GM12875 (cell line): ENCODE measurements around the gene ADGRL1.

ENCODE experiments used
- H3K4me3 ChIP-seq: one replicate; pipeline ENCODE4 v1.5.1; 2011; ENCODE audit warnings: low read depth, low read length, control low read depth
- CTCF ChIP-seq: IDR thresholded peaks from 2 replicates; pipeline ENCODE4 v1.5.1; 2011; ENCODE audit warnings: low read depth, mild to moderate bottlenecking, control low read depth, inconsistent platforms, low read length, moderate library complexity, borderline replicate concordance; ENCODE audit not compliant: insufficient read depth

The ADGRL1 gene

DNA sequence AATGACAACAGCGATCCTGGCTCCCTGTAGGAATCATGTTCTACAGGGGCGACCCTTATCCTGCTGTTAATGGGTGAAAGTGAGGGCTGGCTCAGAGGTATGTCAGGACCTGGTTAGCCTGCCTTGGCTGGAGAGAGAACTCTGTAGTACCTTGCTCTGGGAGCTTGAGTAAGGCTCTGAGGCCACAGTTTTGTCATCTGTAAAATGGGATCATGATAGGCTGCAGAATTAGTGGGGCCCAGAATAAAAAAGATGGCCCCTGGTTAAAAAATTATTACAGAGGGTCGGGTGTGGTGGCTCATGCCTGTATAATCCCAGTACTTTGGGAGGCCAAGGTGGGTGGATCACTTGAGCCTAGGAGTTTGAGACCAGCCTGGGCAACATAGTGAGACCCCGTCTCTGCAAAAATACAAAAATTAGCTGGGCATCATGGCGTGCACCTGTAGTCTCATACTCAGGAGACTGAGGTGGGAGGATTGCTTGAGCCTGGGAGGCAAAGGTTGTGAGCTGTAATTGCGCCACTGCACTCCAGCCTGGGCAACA, 104.9 kb downstream of the ADGRL1 start:
- no peak for TF ChIP-seq CTCF
- H3K4me3 ChIP-seq = no peak overlapping the region
